ENCODE data around the gene MON1A.
"Not testable (repeated sequence)": the region's sequence is repeated elsewhere in the genome, so short reads cannot be mapped to it uniquely, and the experiment has no call there.

The MON1A gene, protein sequence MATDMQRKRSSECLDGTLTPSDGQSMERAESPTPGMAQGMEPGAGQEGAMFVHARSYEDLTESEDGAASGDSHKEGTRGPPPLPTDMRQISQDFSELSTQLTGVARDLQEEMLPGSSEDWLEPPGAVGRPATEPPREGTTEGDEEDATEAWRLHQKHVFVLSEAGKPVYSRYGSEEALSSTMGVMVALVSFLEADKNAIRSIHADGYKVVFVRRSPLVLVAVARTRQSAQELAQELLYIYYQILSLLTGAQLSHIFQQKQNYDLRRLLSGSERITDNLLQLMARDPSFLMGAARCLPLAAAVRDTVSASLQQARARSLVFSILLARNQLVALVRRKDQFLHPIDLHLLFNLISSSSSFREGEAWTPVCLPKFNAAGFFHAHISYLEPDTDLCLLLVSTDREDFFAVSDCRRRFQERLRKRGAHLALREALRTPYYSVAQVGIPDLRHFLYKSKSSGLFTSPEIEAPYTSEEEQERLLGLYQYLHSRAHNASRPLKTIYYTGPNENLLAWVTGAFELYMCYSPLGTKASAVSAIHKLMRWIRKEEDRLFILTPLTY

DNA sequence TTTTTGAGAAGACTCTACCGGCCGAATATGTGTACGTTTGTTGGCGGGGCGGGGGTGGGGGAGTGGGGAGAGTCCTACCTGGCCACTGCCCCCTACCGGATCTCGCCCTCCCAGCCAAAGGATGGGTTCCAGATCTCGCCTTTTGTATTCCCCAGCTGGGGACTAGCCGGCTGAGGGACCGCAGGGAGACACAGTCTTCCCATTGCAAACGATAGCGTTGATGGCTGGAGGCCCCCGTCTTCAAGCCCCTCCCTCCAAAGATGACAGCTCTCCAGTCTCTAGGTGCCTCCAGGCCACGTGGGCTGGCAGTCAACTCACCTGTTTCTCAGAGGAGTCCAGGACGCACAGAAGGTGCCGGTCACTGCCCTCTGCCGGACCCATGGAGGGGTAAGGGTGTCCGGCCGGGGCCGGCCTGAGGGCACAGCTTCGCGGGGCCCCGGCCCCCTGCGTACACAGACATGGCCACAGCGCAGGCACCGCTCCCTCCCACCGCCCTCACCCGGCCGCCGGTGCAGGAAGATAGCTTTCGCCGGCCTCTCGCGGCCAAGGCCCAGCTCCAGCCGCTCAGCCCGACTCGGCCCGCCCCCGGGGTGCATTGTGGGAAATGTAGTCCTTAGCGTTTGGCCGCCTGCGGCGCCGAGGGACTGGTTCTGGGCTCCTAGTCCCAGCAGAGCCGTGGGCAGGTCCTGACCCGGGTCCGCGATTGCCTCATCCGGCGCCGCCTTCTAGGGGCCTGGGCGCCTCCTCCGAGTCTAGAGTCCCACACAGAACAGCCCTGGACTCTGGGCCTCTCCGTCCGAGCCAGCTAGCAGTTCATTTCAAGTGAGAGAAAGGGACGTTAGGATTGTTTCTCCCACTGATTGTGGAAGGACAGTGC lies at the start of gene MON1A:
TSS of gene MON1A (minus strand) at position 521 of the 877 bp plus-strand sequence. CDS start 16,465 bp downstream, outside the sequence.
- H3K4me3 ChIP-seq (ENCODE audit: low read depth, low read length): peak within 1 kb of the TSS; percentile 88
- peak; percentile 57 for DNase-seq (ENCODE audit: low read depth)

DNA sequence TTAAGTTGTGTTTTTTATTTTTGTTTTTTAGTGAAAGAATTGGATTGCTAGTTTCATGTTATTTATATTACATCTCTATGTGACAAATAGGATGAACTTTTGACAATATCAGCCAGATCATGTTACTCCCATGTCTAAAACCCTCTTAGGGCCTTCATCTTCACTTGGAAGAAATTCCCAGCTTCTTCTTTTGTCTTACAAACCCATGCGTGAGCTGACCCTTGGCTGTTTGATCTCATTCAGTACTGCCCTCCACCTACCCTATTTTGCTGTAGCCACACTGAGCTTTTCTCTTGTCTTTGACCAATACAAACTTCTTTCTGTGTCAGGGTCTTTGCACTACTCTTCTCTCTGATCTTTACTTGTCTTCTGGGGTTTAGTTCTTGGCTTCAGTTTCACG lies 47.3 kb upstream of the MON1A start:
- DNase-seq (ENCODE audit: low read depth): no peak
- no peak overlapping the region for H3K4me3 ChIP-seq (ENCODE audit: low read depth, low read length)

DNA sequence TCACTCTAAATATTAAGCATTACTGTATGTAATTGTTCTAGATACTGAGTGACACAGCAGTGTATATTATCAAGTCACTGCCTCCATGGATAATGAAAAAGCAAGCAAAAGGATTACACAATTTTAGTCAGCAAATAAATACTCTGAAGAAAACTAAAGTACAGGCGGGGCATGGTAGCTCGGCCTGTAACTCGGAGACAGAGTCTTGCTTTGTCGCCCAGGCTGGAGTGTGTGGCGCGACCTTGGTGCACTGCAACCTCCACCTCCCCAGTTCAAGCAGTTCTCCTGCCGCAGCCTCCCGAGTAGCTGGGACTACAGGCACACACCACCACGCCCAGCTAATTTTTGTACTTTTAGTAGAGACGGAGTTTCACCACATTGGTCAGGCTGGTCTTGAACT lies 43.0 kb upstream of the MON1A start:
- no peak for DNase-seq (ENCODE audit: low read depth)
- no peak overlapping the region for H3K4me3 ChIP-seq (ENCODE audit: low read depth, low read length)

DNA sequence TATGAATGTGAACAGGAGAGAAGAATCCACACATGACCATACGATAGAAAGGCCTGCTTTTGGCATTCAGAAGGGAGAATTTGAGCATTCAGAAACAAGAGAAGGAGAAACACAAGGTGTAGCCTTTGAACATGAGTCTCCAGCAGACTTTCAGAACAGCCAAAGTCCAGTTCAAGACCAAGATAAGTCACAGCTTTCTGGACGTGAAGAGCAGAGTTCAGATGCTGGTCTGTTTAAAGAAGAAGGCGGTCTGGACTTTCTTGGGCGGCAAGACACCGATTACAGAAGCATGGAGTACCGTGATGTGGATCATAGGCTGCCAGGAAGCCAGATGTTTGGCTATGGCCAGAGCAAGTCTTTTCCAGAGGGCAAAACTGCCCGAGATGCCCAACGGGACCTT lies 38.7 kb upstream of the MON1A start:
- no peak for DNase-seq (ENCODE audit: low read depth)
- no peak overlapping the region for H3K4me3 ChIP-seq (ENCODE audit: low read depth, low read length)

DNA sequence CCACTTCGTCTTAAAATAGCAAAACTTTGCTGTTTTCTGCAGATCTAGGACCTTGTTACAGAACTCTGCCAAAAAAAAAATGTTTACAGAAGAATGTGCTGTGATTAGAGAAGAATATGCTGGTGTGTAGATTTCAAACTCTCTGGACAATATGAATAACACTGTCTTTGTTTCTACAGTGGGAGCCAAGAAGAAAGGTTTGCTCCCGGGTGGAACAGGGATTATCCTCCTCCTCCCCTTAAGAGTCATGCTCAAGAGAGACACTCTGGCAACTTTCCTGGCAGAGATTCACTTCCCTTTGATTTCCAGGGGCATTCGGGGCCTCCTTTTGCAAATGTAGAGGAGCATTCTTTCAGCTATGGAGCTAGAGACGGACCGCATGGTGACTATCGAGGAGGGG lies 37.7 kb upstream of the MON1A start:
- DNase-seq (ENCODE audit: low read depth): no peak
- H3K4me3 ChIP-seq (ENCODE audit: low read depth, low read length): no peak overlapping the region

DNA sequence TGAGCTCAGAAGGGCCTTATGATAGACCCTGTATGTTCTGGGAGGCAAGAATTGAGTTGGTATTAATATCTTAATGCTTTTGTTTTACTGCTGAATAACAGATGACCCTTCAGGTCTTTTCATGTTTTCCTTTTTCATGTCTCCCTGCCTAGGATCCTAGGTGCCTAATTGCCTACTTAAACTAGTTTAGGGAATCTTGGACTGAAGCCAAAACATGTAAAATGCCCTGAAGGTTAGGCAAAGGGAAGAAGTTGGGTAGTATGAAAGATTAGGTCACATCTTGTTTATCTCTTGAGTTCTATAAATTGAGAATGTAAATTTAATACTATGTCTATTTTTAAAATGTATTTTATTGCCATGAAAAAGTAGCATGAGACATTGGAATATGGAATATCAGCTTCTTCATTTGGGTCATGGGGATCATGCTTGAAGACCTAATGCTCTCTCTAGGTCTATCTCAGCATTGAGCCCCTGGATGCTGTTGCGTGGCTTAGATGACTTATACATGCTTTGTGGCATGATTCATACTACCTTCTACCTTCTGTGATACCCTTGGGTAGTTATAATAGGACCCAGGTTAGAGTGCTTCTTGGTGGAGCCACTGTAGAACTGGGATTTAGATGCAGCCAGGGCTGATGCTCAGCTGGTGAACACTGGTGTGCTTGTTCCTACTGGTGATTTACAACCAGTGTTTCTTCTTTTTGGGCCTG lies 36.8 kb upstream of the MON1A start:
- no peak for DNase-seq (ENCODE audit: low read depth)
- H3K4me3 ChIP-seq (ENCODE audit: low read depth, low read length): no peak overlapping the region

DNA sequence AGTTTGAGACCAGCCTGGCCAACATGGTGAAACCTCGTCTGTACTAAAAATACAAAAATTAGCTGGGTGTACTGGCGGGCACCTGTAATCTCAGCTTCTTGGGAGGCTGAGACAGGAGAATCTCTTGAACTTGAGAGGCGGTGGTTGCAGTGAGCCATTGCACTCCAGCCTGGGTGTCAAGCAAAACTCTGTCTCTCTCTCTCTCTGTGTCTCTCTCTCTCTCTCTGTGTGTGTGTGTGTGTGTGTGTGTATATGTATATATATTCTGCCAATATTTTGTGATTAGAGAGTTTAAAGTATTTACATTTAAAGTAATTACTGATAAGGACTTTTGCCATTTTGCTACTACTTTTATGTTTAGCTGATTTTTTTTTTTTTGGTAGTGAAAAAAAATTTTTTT lies 26.0 kb upstream of the MON1A start:
- DNase-seq (ENCODE audit: low read depth): no peak
- H3K4me3 ChIP-seq (ENCODE audit: low read depth, low read length): no peak overlapping the region

DNA sequence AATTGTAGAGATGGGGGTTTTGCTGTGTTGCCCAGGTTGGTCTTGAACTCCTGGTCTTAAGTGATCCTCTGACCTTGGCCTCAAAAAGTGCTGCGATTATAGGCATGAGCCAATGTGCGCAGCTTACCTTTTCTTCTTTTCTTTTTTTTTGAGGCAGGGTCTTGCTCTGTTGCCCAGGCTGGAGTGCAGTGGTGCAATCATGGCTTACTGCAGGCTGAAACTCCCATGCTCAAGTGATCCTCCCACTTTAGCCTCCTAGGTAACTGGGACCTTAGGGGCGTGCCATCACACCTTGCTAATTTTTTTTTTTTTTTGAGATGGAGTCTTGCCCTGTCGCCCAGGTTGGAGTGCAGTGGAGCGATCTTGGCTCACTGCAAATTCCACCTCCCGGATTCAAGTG lies 23.3 kb upstream of the MON1A start:
- DNase-seq (ENCODE audit: low read depth): no peak
- no peak overlapping the region for H3K4me3 ChIP-seq (ENCODE audit: low read depth, low read length)

DNA sequence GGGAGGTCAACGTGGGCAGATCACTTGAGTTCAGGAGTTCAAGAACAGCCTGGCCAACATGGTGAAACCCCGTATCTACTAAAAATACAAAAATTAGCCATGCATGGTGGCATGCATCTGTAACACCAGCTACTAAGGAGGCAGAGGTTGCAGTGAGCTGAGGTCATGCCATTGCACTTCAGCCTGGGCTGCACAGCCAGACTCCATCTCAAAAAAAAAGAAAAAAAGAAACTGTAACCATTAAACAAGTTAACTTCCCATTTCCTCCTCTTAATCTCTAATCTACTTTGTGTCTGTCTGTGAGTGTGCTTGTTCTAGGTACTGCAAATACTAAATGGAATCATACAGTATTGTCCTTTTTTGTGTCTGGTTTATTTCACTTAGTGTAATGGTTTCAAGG lies 13.0 kb upstream of the MON1A start:
- DNase-seq (ENCODE audit: low read depth): no peak

DNA sequence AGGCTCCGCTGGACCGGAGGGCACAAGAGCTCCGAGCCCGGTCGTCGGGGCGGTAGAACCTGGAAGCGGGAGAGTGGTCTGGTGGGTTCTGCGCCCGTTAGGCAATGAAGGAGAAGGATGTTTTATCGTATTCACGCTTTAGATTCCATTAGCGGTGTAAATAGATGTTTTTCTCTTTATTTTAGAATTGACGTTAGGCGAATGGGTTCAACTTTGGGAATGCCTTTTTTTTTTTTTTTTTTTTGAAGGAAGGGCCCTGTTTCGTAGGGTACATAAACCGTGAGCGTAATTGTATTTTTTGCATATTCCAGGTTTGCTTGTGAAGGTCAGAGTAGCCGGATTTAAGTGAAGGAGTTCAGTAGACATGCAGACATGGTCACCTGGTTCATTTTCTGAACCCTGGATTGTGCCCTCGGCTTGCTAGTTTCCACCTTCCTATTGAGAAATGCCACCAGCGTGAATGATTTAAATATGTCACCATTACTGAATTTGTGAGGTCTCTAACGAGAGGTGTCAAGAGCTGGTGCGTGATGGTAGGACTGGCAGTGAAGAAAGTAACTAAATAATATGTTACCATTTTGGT lies 11.1 kb upstream of the MON1A start:
- H3K4me3 ChIP-seq (ENCODE audit: low read depth, low read length): peak overlapping the region; percentile 84
- no peak for DNase-seq (ENCODE audit: low read depth)

More for the DNA sequence above, 13.0 kb upstream of the MON1A start:
- no peak overlapping the region for H3K4me3 ChIP-seq (ENCODE audit: low read depth, low read length)

DNA sequence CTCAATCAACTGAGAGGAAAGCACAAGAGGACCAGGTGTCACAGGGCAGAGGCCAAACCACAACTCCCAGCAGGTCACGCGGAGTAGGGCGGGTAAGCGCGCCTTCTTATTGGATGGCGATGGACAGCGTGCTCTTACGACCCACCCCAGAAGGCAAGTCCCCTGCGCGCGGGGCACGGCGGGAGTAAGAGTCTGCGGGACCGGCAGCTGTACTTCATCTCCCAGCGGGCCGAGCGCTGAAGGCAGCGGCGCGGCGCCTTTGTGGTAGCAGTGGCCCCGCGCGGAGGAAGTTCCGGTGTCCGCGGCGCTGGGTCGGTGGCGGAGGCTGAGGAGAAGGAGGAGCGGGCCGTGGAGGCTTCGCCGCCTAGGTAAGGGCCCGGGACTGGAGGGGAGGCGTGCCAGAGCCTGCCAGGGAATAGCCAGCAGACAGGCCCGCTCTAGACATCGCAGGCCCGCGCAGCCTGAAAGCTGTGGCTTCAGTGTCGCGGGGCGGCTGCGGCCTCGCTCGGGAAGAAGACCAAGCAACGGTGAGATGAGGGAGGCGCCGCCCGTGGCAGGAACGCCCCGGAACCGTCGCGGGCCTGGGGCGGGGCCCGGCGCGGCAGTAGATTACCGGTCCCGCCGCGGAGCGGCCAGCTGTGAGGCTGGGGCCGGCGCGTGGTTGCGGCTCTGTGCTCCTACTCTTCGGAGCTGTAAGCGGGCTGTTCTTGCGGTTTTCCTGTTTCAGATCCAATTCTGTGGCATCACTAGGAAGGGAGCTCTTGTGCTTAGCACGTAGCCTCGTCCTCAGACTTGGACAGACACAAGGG lies 10.5 kb upstream of the MON1A start, which contains the start of gene RBM6:
TSS of gene RBM6 (plus strand) at position 293 of the 809 bp plus-strand sequence. CDS start 22,492 bp downstream, outside the sequence.
- peak; percentile 94 for DNase-seq (ENCODE audit: low read depth)

DNA sequence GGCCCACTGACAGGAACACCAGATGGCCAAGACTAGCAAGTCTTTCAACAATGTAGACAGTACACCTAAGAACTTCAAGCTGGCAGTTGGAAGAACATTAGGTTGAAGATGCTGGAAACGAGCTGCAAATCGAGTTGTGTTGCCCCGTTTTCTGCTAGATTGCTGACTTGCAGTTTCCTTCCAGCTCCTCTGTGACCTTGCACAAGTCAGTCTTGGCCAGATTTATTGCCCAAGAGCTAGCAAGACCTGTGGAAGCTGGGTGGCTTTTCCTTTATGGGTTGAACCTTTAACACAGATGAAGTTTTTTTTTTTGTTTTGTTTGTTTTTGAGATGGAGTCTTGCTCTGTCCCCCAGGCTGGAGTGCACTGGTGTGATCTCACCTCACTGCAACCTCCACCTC lies 7.5 kb upstream of the MON1A start:
- no peak for DNase-seq (ENCODE audit: low read depth)
- no peak overlapping the region for H3K4me3 ChIP-seq (ENCODE audit: low read depth, low read length)

More for the DNA sequence above, 10.5 kb upstream of the MON1A start, which contains the start of gene RBM6:
- peak within 1 kb of the TSS; percentile 84 for H3K4me3 ChIP-seq (ENCODE audit: low read depth, low read length)

DNA sequence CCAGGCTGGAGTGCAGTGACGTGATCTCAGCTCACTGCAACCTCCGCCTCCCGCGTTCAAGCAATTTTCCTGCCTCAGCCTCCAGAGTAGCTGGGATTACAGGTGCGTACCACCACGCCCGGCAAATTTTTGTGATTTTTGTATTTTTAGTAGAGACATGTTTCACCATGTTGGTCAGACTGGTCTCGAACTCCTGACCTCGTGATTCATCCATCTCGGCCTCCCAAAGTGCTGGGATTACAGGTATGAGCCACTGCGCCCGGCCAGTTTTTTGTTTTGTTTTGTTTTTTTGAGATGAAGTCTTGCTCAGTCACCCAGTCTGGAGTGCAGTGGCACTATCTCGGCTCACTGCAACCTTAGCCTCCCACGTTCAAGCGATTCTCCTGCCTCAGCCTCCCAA lies 2.7 kb upstream of the MON1A start:
- not testable (repeated sequence) for DNase-seq (ENCODE audit: low read depth)

DNA sequence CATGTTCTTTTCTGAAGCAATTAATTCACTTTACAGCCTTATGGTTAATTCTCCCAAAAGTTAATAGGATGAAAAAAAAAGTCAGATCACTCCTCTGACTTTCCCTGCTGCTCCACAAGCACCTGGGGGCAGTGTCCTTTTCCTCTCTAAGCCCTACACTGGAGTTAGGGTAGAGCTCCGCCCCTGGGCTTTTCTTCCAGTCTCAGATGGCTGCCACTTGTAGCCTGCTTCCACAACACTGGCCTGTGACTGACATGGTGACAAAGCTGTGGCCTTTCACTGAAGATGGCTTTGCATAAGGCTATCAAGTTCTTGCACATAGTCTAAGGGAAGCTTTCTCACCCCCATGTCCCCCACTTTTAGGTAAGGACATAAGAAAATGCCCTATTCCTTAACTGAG lies 1.3 kb upstream of the MON1A start:
- DNase-seq (ENCODE audit: low read depth): no peak
- no peak overlapping the region for H3K4me3 ChIP-seq (ENCODE audit: low read depth, low read length)

More for the DNA sequence above, 2.7 kb upstream of the MON1A start:
- not testable (repeated sequence) for H3K4me3 ChIP-seq (ENCODE audit: low read depth, low read length)

DNA sequence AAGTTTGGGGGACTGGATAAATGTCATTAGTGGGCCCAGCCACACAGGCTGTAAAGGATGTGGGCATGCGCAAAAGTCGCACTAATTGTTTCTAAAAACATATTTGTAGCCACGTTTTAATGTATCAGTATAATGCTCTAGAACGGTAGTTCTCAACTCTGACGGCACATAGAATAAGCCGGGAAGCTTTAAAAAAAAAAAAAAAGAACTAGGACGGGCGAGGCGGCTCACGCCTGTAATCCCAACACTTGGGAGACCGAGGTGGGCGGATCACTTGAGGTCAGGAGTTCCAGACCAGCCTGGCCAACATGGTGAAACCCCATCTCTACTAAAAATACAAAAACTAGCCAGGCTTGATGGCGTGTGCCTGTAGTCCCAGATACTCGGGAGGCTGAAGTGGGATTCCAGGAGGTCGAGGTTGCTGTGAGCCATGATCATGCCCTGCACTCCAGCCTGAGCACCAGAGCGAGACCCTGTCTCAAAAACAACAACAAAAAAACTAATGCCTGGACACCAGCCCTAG lies 618 bp upstream of the MON1A start:
- no peak for DNase-seq (ENCODE audit: low read depth)
- H3K4me3 ChIP-seq (ENCODE audit: low read depth, low read length): peak overlapping the region; percentile 88

DNA sequence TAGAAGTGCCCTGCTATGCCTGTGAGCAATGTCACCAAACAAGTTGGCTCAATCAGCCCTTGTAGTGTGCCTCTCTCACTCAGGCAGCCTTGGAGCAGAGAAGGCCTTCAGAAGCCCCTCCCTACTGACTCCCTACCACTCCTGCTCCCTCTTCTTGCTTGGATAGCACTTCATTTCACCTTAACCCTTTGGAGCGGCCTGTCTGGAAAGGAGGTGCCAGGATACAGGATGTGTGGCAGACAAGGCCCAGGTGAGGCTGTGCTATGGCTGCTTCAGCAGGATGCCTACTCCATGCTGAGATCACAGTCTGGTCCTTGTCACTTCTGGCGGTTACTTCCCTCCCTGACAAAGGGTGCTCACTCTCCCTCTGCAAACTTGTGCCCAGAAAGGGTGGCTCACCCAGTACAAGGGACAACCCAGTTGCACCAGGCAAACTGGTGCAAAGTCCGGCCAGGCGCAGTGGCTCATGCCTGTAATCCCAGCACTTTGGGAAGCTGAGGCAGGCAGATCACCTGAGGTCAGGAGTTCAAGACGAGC lies 1.1 kb downstream of the MON1A start:
- H3K4me3 ChIP-seq (ENCODE audit: low read depth, low read length): peak overlapping the region; percentile 88
- DNase-seq (ENCODE audit: low read depth): no peak

DNA sequence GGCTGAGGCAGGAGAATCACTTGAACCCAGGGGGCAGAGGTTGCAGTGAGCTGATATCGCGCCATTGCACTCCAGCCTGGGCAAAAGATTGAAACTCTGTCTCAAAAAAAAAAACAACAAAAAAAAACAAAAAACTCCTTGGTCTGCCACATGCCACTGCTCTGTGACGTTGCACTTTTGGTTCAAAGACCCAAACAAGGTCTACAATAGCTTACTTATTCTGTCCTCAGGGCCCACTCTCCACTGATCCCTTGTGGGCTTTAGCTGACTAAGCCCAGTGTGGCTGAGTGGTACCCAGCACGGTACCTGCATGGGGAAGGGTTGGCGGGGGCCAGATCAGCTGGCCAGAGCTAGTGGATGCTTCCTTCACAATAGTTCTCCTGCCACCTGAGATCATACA lies 1.8 kb downstream of the MON1A start:
- no peak for DNase-seq (ENCODE audit: low read depth)
- H3K4me3 ChIP-seq (ENCODE audit: low read depth, low read length): no peak overlapping the region

Data from skeletal muscle cell (primary cell).